ENCODE results near the gene TUBB3.
"Not testable (repeated sequence)": the region's sequence is repeated elsewhere in the genome, so short reads cannot be mapped to it uniquely, and the experiment has no call there.

TUBB3 gene

GRCh38 chr16:89922884-89923639, at the start of gene TUBB3:
TSS of gene TUBB3 (plus strand) at chr16:89923342. CDS start at chr16:89923402, 60 bp downstream.
- peak; percentile 52 to 78 for DNase-seq

GRCh38 chr16:89873972-89874689, 49.0 kb upstream of the TUBB3 start:
- DNase-seq: peak; percentile 71 to 73

GRCh38 chr16:89879123-89879522, 44.0 kb upstream of the TUBB3 start:
- DNase-seq: not testable (repeated sequence)

GRCh38 chr16:89880477-89881367, 42.4 kb upstream of the TUBB3 start:
- no peak for DNase-seq

- DNase-seq: no peak
These were observed 41.8 kb upstream of the TUBB3 start for GRCh38 chr16:89881368-89881730.

- DNase-seq: no peak
These were observed 39.6 kb upstream of the TUBB3 start for GRCh38 chr16:89883346-89884040.

GRCh38 chr16:89884041-89884421, 39.1 kb upstream of the TUBB3 start:
- no peak for DNase-seq

GRCh38 chr16:89887243-89887642, 35.9 kb upstream of the TUBB3 start:
- no peak for DNase-seq

GRCh38 chr16:89890200-89890599, 32.9 kb upstream of the TUBB3 start:
- no peak for DNase-seq

GRCh38 chr16:89890886-89891657, 32.1 kb upstream of the TUBB3 start:
- DNase-seq: no peak

- no peak for DNase-seq
These were observed 31.0 kb upstream of the TUBB3 start for GRCh38 chr16:89892055-89892630.

GRCh38 chr16:89892635-89893034, 30.5 kb upstream of the TUBB3 start:
- no peak for DNase-seq

- no peak for DNase-seq
These were observed 29.2 kb upstream of the TUBB3 start for GRCh38 chr16:89893642-89894548.

- DNase-seq: no peak
These were observed 27.5 kb upstream of the TUBB3 start for GRCh38 chr16:89895482-89896250.

GRCh38 chr16:89897204-89897603, 25.9 kb upstream of the TUBB3 start:
- no peak for DNase-seq

- DNase-seq: no peak
These were observed 24.8 kb upstream of the TUBB3 start for GRCh38 chr16:89898201-89898967.

GRCh38 chr16:89899879-89900481, 23.2 kb upstream of the TUBB3 start:
- DNase-seq: no peak

GRCh38 chr16:89900885-89901284, 22.3 kb upstream of the TUBB3 start:
- DNase-seq: no peak

Measured in NCI-H1930 (cell line).